Tibial nerve (tissue), 4 donors: ENCODE results near the gene WDFY3.

Experiments used
- EP300 ChIP-seq, 2 donors: sonication (generic); formaldehyde crosslinking; IDR thresholded peaks; one replicate each; pipeline ENCODE4 v1.6.1; 2017; ENCODE audit warnings: antibody characterized with exemption in 2 of 2, mild to moderate bottlenecking in 1 of 2
- TF ChIP-seq, protein P1 (sequence below), 5 experiments: fragments of 200-600 bp in 3 of 5; fragments of 450-650 bp in 2 of 5; sonication (generic) in 3 of 5; IDR thresholded peaks; one replicate each; pipeline ENCODE4 v1.5.1; 2016 to 2019; ENCODE audit warnings: antibody characterized with exemption in 5 of 5, mild to moderate bottlenecking in 3 of 5, moderate library complexity in 2 of 5

DNA sequence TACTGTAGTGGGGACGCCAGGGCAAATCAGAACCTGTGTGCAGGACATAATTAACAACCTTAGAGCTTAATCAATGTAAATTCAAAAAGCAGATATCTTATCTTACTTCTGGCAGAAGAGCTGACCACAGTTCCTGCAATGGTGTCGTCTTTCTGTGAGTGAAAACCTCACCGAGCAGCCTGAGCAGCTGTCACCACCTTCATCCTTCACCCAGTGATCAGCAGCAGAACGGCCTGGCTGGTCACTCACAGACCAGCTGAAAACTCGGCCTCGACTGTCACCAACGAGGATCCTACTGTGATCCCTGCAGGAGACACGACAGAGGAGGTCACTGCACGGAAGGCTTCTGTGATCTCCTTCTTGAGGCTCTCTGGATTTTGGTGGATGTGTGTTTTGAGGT lies 289.4 kb downstream of the WDFY3 start:
- TF ChIP-seq EP300 (IDR thresholded peaks at IDR 0.05): no peak
- TF ChIP-seq, protein P1, sequence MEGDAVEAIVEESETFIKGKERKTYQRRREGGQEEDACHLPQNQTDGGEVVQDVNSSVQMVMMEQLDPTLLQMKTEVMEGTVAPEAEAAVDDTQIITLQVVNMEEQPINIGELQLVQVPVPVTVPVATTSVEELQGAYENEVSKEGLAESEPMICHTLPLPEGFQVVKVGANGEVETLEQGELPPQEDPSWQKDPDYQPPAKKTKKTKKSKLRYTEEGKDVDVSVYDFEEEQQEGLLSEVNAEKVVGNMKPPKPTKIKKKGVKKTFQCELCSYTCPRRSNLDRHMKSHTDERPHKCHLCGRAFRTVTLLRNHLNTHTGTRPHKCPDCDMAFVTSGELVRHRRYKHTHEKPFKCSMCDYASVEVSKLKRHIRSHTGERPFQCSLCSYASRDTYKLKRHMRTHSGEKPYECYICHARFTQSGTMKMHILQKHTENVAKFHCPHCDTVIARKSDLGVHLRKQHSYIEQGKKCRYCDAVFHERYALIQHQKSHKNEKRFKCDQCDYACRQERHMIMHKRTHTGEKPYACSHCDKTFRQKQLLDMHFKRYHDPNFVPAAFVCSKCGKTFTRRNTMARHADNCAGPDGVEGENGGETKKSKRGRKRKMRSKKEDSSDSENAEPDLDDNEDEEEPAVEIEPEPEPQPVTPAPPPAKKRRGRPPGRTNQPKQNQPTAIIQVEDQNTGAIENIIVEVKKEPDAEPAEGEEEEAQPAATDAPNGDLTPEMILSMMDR (IDR thresholded peaks at IDR 0.05): no peak
